COLO829 (cell line): ENCODE results near the gene MAN1C1.
"Not testable (repeated sequence)": the region's sequence is repeated elsewhere in the genome, so short reads cannot be mapped to it uniquely, and the experiment has no call there.

Source experiments
- DNase-seq: peaks from one replicate; pipeline ENCODE4 v3.0.0; 2012; ENCODE audit warnings: low spot score

MAN1C1 gene

GRCh38 chr1:25698252-25698651, 81.7 kb downstream of the MAN1C1 start:
- no peak for DNase-seq

- DNase-seq = not testable (repeated sequence)
Observed at GRCh38 chr1:25699059-25699458, 82.5 kb downstream of the MAN1C1 start.

GRCh38 chr1:25699500-25700143, 83.0 kb downstream of the MAN1C1 start:
- DNase-seq = no peak

- no peak for DNase-seq
Observed at GRCh38 chr1:25700144-25700523, 83.5 kb downstream of the MAN1C1 start.

- DNase-seq = no peak
Observed at GRCh38 chr1:25700626-25701025, 84.0 kb downstream of the MAN1C1 start.

- DNase-seq = no peak
Observed at GRCh38 chr1:25701030-25701785, 84.6 kb downstream of the MAN1C1 start.

- DNase-seq = no peak
Observed at GRCh38 chr1:25702101-25702775, 85.6 kb downstream of the MAN1C1 start.

- DNase-seq = no peak
Observed at GRCh38 chr1:25703041-25703440, 86.5 kb downstream of the MAN1C1 start.

- DNase-seq = no peak
Observed at GRCh38 chr1:25703671-25704266, 87.2 kb downstream of the MAN1C1 start.

- DNase-seq = no peak
Observed at GRCh38 chr1:25704267-25704691, 87.7 kb downstream of the MAN1C1 start.

- DNase-seq = no peak
Observed at GRCh38 chr1:25705699-25706098, 89.1 kb downstream of the MAN1C1 start.

- DNase-seq = no peak
Observed at GRCh38 chr1:25706146-25707089, 89.8 kb downstream of the MAN1C1 start.

GRCh38 chr1:25707280-25708016, 90.9 kb downstream of the MAN1C1 start:
- no peak for DNase-seq

GRCh38 chr1:25710583-25711347, 94.2 kb downstream of the MAN1C1 start:
- DNase-seq = no peak

GRCh38 chr1:25711555-25712298, 95.1 kb downstream of the MAN1C1 start:
- no peak for DNase-seq

- no peak for DNase-seq
Observed at GRCh38 chr1:25712299-25712970, 95.8 kb downstream of the MAN1C1 start.

GRCh38 chr1:25713961-25714360, 97.4 kb downstream of the MAN1C1 start:
- no peak for DNase-seq

- DNase-seq = no peak
Observed at GRCh38 chr1:25714372-25714931, 97.9 kb downstream of the MAN1C1 start.
